AG09309 (cell line): ENCODE measurements around the gene RSPH1.

Source experiments
- DNase-seq: peaks from one replicate; pipeline ENCODE4 v3.0.0-alpha.2; 2010; ENCODE audit warnings: low read depth
- H3K4me3 ChIP-seq: 2 replicates; pipeline ENCODE4 v1.5.1; 2011; ENCODE audit warnings: mild to moderate bottlenecking, low read depth, low read length, moderate library complexity; ENCODE audit not compliant: control insufficient read depth
- TF ChIP-seq, protein P1 (sequence below): IDR thresholded peaks from 2 replicates; pipeline ENCODE4 v1.5.1; 2011; ENCODE audit warnings: mild to moderate bottlenecking, low read depth, low read length, inconsistent platforms; ENCODE audit not compliant: insufficient read depth, control insufficient read depth; ENCODE audit errors: missing control alignments

RSPH1 gene

DNA sequence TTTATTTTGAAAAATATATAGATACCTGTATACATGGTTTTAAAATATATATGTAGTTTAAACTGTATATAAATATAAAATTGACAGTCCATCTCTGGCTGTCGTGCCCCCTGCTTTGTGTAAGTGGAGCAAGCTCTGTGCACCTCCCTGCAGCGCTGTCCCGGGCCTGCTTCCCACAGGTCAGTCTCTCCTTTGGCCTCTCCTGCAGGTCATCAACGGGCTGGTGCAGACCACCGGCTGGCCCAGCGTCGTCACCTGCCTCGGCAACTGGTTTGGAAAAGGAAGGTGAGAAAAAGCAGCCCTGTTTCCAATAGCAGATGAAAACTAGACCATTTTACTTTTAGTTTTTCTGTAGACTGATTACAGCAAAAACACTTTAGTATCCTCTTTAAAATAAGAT lies 46.2 kb upstream of the RSPH1 start:
- DNase-seq = no peak
- no peak overlapping the region for H3K4me3 ChIP-seq
- TF ChIP-seq, protein P1, sequence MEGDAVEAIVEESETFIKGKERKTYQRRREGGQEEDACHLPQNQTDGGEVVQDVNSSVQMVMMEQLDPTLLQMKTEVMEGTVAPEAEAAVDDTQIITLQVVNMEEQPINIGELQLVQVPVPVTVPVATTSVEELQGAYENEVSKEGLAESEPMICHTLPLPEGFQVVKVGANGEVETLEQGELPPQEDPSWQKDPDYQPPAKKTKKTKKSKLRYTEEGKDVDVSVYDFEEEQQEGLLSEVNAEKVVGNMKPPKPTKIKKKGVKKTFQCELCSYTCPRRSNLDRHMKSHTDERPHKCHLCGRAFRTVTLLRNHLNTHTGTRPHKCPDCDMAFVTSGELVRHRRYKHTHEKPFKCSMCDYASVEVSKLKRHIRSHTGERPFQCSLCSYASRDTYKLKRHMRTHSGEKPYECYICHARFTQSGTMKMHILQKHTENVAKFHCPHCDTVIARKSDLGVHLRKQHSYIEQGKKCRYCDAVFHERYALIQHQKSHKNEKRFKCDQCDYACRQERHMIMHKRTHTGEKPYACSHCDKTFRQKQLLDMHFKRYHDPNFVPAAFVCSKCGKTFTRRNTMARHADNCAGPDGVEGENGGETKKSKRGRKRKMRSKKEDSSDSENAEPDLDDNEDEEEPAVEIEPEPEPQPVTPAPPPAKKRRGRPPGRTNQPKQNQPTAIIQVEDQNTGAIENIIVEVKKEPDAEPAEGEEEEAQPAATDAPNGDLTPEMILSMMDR = no peak

DNA sequence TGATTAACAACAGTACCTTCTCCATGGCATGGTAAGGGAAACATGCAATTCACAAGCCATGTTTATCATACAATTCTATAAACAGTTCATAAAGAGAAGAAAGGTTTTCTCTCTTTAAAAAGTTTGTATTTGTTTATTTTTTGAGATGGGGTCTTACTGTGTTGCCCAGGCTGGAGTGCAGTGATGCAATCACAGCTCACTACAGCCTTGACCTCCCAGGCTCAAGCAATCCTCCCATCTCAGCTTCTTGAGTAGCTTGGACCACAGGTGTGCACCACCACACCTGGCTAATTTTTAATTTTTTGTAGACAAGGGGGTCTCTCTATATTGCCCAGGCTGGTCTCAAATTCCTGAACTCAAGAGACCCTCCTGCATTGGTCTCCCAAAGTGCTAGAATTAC lies 45.6 kb upstream of the RSPH1 start:
- DNase-seq = no peak
- TF ChIP-seq, protein P1 = no peak
- no peak overlapping the region for H3K4me3 ChIP-seq

DNA sequence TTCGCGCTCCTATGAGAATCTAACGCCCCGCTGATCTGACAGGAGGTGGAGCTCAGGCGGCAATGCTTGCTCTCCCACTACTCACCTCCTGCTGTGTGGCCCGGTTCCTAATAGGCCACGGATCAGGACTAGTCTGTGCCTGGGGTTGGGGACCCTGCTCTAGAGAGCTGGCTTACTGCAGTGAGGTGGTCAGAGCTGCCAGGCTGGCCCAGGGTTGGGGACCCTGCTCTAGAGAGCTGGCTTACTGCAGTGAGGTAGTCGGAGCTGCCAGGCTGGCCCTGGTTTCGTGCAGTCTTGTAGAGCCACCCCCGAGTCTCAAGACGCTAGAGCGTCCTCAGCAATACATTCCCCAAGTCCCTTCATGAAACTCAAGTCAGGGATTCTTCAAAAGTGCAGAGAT lies 45.1 kb upstream of the RSPH1 start:
- TF ChIP-seq, protein P1 = no peak

DNA sequence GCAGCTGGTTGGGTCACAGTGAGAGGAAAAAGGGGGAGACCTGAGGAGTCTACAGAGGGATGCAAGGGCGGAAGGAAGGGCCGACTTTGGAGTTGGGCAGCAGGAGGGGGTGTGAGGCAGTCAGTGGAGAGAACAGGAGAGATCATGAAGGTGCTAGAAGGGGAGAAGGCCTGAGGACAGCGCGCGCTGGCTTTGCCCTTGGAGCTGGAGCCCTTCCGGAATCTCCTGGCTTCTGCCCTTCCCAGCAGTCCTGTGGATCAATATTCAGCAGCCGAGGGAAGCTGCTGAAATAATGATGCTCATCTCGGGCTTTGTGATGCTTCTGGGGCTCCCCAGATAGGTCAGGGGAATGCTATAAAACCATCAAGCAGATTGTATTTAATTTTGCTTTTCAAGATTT lies 44.4 kb upstream of the RSPH1 start:
- H3K4me3 ChIP-seq = no peak overlapping the region
- TF ChIP-seq, protein P1 = no peak
- no peak for DNase-seq

More for the DNA sequence above, 45.1 kb upstream of the RSPH1 start:
- H3K4me3 ChIP-seq = no peak overlapping the region
- DNase-seq = no peak

DNA sequence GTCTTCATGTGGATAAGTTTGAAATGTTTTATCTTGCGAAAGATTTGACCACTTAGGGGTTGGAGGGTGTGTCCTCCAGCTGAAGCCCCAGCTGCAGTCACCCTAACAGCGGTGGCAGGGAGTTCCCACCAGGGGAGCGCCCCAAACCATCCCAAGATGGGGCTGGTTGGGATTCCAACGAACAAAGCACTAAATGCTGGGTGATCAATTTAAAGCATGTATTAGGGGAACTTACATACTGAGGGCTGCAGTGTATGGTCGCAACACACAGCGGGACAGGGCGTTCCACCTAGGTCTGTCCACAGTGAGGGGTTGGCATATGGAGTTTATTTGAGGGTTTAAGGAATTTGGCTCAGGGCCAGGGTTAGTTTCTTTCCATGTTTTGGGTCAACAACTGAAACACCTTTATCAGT lies 43.9 kb upstream of the RSPH1 start:
- TF ChIP-seq, protein P1 = peak; percentile 12
- H3K4me3 ChIP-seq = no peak overlapping the region
- no peak for DNase-seq

DNA sequence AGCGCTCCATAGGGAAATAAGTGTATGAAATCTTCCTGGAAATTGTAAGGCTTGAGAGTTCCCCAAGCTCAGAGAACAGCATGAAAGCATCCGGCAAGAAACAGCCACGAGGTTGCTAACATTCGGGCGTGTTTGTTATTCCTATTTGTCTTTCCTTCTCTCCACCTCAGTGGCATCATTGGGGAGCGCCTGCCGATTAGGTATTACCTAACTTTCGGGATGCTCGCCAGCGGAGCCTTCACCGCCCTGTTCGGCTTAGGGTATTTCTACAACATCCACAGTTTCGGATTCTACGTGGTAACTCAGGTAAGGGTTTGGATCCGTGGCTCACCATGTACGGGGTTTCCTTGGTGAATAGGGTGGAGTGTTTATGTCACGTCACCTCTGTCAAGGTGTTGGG lies 43.3 kb upstream of the RSPH1 start:
- TF ChIP-seq, protein P1 = no peak
- H3K4me3 ChIP-seq = no peak overlapping the region
- DNase-seq = no peak

DNA sequence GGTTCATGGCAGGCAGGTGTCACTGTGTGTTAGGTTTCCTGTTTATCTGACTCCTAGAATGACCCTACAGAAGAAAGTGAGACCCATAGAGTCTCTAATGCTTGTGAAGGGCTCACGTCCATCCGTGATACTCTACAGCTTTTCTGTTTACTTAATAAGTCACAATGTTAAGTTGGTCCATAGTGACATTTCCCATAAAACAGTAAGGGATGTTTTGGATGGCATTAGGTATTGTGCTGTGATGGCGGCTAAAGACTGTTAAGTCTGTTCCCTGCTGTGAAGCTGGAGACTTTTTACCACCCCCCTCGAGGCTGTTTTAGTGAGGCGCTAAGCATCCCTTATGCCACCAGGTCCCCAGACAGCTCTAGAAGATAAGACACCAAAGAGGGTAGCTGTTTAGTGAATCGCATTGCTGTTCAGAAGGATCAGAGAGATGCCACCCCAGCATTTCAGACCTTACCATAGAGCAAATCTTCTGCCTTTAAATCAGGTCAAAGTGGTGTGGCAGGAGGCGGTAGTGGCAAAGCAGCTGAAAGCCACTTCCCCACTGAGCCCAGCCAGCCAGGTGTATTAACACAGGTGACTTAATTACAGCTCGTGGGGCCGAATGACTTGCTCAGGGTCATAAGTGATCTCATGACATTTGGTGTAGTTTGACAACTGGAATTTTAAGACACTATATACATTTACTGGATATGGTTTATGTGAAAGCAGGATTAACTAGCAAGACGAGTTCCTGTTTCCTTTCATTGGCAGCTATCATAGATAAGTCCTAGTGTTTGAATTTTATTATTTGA lies 42.7 kb upstream of the RSPH1 start:
- no peak overlapping the region for H3K4me3 ChIP-seq
- no peak for DNase-seq
- TF ChIP-seq, protein P1 = no peak
